Neural crest cell (in vitro differentiated cells): Measurements from ENCODE around the gene VWA8. TPM values are rescaled to one million over a fixed set of nuclear protein-coding genes. Genes with fewer than 3 reads are reported as not detected.
A peak's percentile ranks its signal among the peaks of the same experiment; 100 is the strongest.

Source experiments
- DNase-seq: peaks from one replicate; pipeline ENCODE4 v3.0.0; 2021; ENCODE audit warnings: low read depth, mixed read lengths, low spot score
- H3K27ac Mint-ChIP-seq: one replicate; pipeline ENCODE4 v1.8.0; 2021; ENCODE audit warnings: mild to moderate bottlenecking, mixed read lengths; ENCODE audit not compliant: unreplicated experiment
- H3K27me3 Mint-ChIP-seq: 2 replicates; pipeline ENCODE4 v1.8.0; 2021; ENCODE audit warnings: low read depth, mild to moderate bottlenecking, mixed read lengths
- H3K36me3 Mint-ChIP-seq: 2 replicates; pipeline ENCODE4 v1.8.0; 2021; ENCODE audit warnings: low read depth, mild to moderate bottlenecking, mixed read lengths
- H3K4me1 Mint-ChIP-seq: 2 replicates; pipeline ENCODE4 v1.8.0; 2021; ENCODE audit warnings: mixed read lengths
- H3K4me3 Mint-ChIP-seq: one replicate; pipeline ENCODE4 v1.8.0; 2021; ENCODE audit warnings: mild to moderate bottlenecking, mixed read lengths
- H3K9me3 Mint-ChIP-seq: 2 replicates; pipeline ENCODE4 v1.8.0; 2021; ENCODE audit warnings: mixed read lengths
- CTCF ChIP-seq: fragments of 200-600 bp; sonication (generic); conservative IDR thresholded peaks from 2 replicates; pipeline ENCODE4 v1.5.0; 2021; ENCODE audit warnings: antibody characterized with exemption, mild to moderate bottlenecking
- total RNA-seq: library from RNA; stranded (reverse); gene quantifications from 2 replicates; pipeline ENCODE4 v1.2.1, GENCODE V29; 2021

The VWA8 gene
- total RNA-seq, 1 donor from 2014 or later = 19.5 TPM

DNA sequence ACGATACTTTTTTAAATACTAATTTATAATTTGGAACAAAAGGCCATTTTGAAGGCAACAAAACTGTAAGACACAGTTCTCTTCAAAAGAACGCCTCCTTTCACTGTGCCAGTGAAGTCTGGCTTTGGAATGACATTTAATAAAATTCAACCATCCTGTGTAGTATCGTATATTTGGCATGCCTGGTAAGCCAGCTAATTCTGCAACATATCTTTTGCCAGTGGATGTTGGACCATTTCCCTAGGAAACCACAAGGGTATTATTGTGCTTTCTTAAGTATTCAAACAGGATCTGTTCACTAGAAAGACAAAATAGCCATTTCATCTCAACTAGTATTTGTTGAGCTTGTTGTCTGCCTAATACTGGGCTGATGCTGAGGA lies 391.9 kb downstream of the VWA8 start:
- TF ChIP-seq CTCF = no peak
- H3K27ac Mint-ChIP-seq = peak overlapping the region; percentile 52
- peaks cover 14% of the 10 kb centered on the region for H3K36me3 Mint-ChIP-seq
- H3K27me3 Mint-ChIP-seq = no peaks in the 10 kb centered on the region
- DNase-seq = no peak
- H3K9me3 Mint-ChIP-seq = no peaks in the 10 kb centered on the region
- H3K4me1 Mint-ChIP-seq = peaks cover 50% of the 10 kb centered on the region
- H3K4me3 Mint-ChIP-seq = no peak overlapping the region

GRCh38 chr13:41568143-41568971 lies 392.6 kb downstream of the VWA8 start:
- TF ChIP-seq CTCF = no peak
- DNase-seq = no peak
- no peaks in the 10 kb centered on the region for H3K27me3 Mint-ChIP-seq
- H3K36me3 Mint-ChIP-seq = peaks cover 14% of the 10 kb centered on the region
- H3K27ac Mint-ChIP-seq = peak overlapping the region; percentile 78
- H3K9me3 Mint-ChIP-seq = no peaks in the 10 kb centered on the region
- H3K4me3 Mint-ChIP-seq = no peak overlapping the region
- H3K4me1 Mint-ChIP-seq = peaks cover 56% of the 10 kb centered on the region

GRCh38 chr13:41567363-41567762 lies 393.5 kb downstream of the VWA8 start:
- H3K36me3 Mint-ChIP-seq = peaks cover 13% of the 10 kb centered on the region
- peaks cover 66% of the 10 kb centered on the region for H3K4me1 Mint-ChIP-seq
- no peak for DNase-seq
- no peak overlapping the region for H3K27ac Mint-ChIP-seq
- no peaks in the 10 kb centered on the region for H3K9me3 Mint-ChIP-seq
- no peaks in the 10 kb centered on the region for H3K27me3 Mint-ChIP-seq
- H3K4me3 Mint-ChIP-seq = no peak overlapping the region
- TF ChIP-seq CTCF = no peak

GRCh38 chr13:41565846-41566245 lies 395.1 kb downstream of the VWA8 start:
- no peak for DNase-seq
- no peaks in the 10 kb centered on the region for H3K27me3 Mint-ChIP-seq
- TF ChIP-seq CTCF = no peak
- peaks cover 81% of the 10 kb centered on the region for H3K4me1 Mint-ChIP-seq
- peak overlapping the region; percentile 90 for H3K27ac Mint-ChIP-seq
- peaks cover 8% of the 10 kb centered on the region for H3K36me3 Mint-ChIP-seq
- no peak overlapping the region for H3K4me3 Mint-ChIP-seq
- H3K9me3 Mint-ChIP-seq = no peaks in the 10 kb centered on the region

GRCh38 chr13:41565216-41565615 lies 395.7 kb downstream of the VWA8 start:
- peak overlapping the region; percentile 78 for H3K4me3 Mint-ChIP-seq
- DNase-seq = no peak
- no peaks in the 10 kb centered on the region for H3K27me3 Mint-ChIP-seq
- peak overlapping the region; percentile 96 for H3K27ac Mint-ChIP-seq
- peaks cover 81% of the 10 kb centered on the region for H3K4me1 Mint-ChIP-seq
- no peak for TF ChIP-seq CTCF
- no peaks in the 10 kb centered on the region for H3K9me3 Mint-ChIP-seq
- H3K36me3 Mint-ChIP-seq = peaks cover 5% of the 10 kb centered on the region
